ENCODE measurements around the gene EDRF1.
"Not testable (repeated sequence)": the region's sequence is repeated elsewhere in the genome, so short reads cannot be mapped to it uniquely, and the experiment has no call there.

EDRF1 gene

GRCh38 chr10:125692601-125693523 lies 26.6 kb upstream of the EDRF1 start:
- Histone ChIP-seq H3K4me3 (ENCODE audit: low read depth, low read length) (no peak overlapping the region), H3K36me3 (replicated peaks) (no peaks in the 10 kb centered on the region), H3K27me3 (replicated peaks) (no peaks in the 10 kb centered on the region), H3K27ac (no peak overlapping the region)
- in situ Hi-C loops (cut with HindIII; ENCODE audit: low pct_ligation_motif_present, low sequenced_read_pairs), result no loop called here
- no peak for TF ChIP-seq CTCF (IDR thresholded peaks at IDR 0.05; ENCODE audit: low read depth, low read length, missing control alignments)
- no peak for DNase-seq

- Histone ChIP-seq H3K27me3 (replicated peaks) (no peaks in the 10 kb centered on the region), H3K36me3 (replicated peaks) (no peaks in the 10 kb centered on the region), H3K27ac (no peak overlapping the region), H3K4me3 (ENCODE audit: low read depth, low read length) (no peak overlapping the region)
- in situ Hi-C loops (cut with HindIII; ENCODE audit: low pct_ligation_motif_present, low sequenced_read_pairs), result no loop called here
- DNase-seq, result no peak
- TF ChIP-seq CTCF (IDR thresholded peaks at IDR 0.05; ENCODE audit: low read depth, low read length, missing control alignments), result no peak
Observed at GRCh38 chr10:125693524-125693847, 26.0 kb upstream of the EDRF1 start.

GRCh38 chr10:125694883-125695282 lies 24.6 kb upstream of the EDRF1 start:
- no peak for TF ChIP-seq CTCF (IDR thresholded peaks at IDR 0.05; ENCODE audit: low read depth, low read length, missing control alignments)
- no peak overlapping the region for H3K4me3 ChIP-seq (ENCODE audit: low read depth, low read length)
- H3K27me3 ChIP-seq (replicated peaks), result no peaks in the 10 kb centered on the region
- no peak overlapping the region for H3K27ac ChIP-seq
- DNase-seq, result peak; percentile 51
- no peaks in the 10 kb centered on the region for H3K36me3 ChIP-seq (replicated peaks)
- in situ Hi-C loops (cut with HindIII; ENCODE audit: low pct_ligation_motif_present, low sequenced_read_pairs), result no loop called here

- DNase-seq; H3K36me3 ChIP-seq (replicated peaks); H3K27ac ChIP-seq; H3K4me3 ChIP-seq (ENCODE audit: low read depth, low read length); H3K27me3 ChIP-seq (replicated peaks); in situ Hi-C loops (cut with HindIII; ENCODE audit: low pct_ligation_motif_present, low sequenced_read_pairs): not testable (repeated sequence)
Observed at GRCh38 chr10:125696884-125697283, 22.6 kb upstream of the EDRF1 start.

GRCh38 chr10:125698481-125698998 lies 21.0 kb upstream of the EDRF1 start:
- TF ChIP-seq CTCF (IDR thresholded peaks at IDR 0.05; ENCODE audit: low read depth, low read length, missing control alignments), result peak; percentile 15
- no peak for DNase-seq
- no peaks in the 10 kb centered on the region for H3K36me3 ChIP-seq (replicated peaks)
- H3K4me3 ChIP-seq (ENCODE audit: low read depth, low read length), result no peak overlapping the region
- in situ Hi-C loops (cut with HindIII; ENCODE audit: low pct_ligation_motif_present, low sequenced_read_pairs), result no loop called here
- no peak overlapping the region for H3K27ac ChIP-seq
- no peaks in the 10 kb centered on the region for H3K27me3 ChIP-seq (replicated peaks)

- in situ Hi-C loops (cut with HindIII; ENCODE audit: low pct_ligation_motif_present, low sequenced_read_pairs), result no loop called here
Observed at GRCh38 chr10:125699562-125700143, 19.9 kb upstream of the EDRF1 start.

More at GRCh38 chr10:125699562-125700143, 19.9 kb upstream of the EDRF1 start:
- no peak for DNase-seq
- no peaks in the 10 kb centered on the region for H3K27me3 ChIP-seq (replicated peaks)
- H3K4me3 ChIP-seq (ENCODE audit: low read depth, low read length), result no peak overlapping the region
- no peak overlapping the region for H3K27ac ChIP-seq
- no peak for TF ChIP-seq CTCF (IDR thresholded peaks at IDR 0.05; ENCODE audit: low read depth, low read length, missing control alignments)
- H3K36me3 ChIP-seq (replicated peaks), result no peaks in the 10 kb centered on the region
